HepG2 (cell line): Measurements from ENCODE around the gene C1orf50. TPM values are rescaled to one million over a fixed set of nuclear protein-coding genes. Genes with fewer than 3 reads are reported as not detected.

ENCODE experiments used
- ATAC-seq: fragments of 200-7000 bp; cut with Tn5 transposase; 3 replicates; pipeline ENCODE4 v1.9.1; 2020; ENCODE audit warnings: mild to moderate bottlenecking, moderate library complexity
- BruUV-seq: library from RNA; stranded (reverse); fragments of 400-500 nt; replicated peaks from 2 replicates; lab custom pipeline; 2021; lab: Mats Ljungman, UMichigan
- CTCF ChIA-PET: fragments of 300-600 bp; formaldehyde crosslinking; extraction: SDS; loops from one replicate; lab custom pipeline; 2021; ENCODE audit warnings: low total read pairs, inconsistent platforms, low intra/inter-chr PET ratio; lab: Yijun Ruan, JAX
- POLR2A ChIA-PET: fragments of 350-600 bp; sonication (Branson Sonifier 250); formaldehyde crosslinking; loops from one replicate; lab custom pipeline; 2020; ENCODE audit warnings: antibody characterized with exemption, inconsistent platforms; lab: Yijun Ruan, JAX
- DNase-seq: peaks from one replicate; pipeline ENCODE4 v3.0.0-alpha.2; 2015; ENCODE audit warnings: low spot score
- FAIRE-seq: peaks from 3 replicates; lab custom pipeline; 2011; peaks lifted over from hg19 to GRCh38; lab: Jason Lieb, UNC
- H2AFZ ChIP-seq: one replicate; pipeline ENCODE4 v1.6.1; 2011; ENCODE audit warnings: low read length, inconsistent platforms
- H3K27ac ChIP-seq: fragments of 300-600 bp; 3 replicates; pipeline ENCODE4 v1.8.0; 2011; ENCODE audit warnings: mixed run types, mild to moderate bottlenecking, mixed read lengths, low read length, inconsistent platforms; ENCODE audit not compliant: insufficient read depth; ENCODE audit errors: extremely low read length
- H3K27me3 ChIP-seq, 2 experiments: fragments of 200-600 bp in 1 of 2; 2 replicates in 1 of 2; 3 replicates in 1 of 2; pipeline versions ENCODE4 v1.6.0 to v1.8.0; 2011; ENCODE audit warnings: low read length in 2 of 2, mild to moderate bottlenecking in 2 of 2, moderate library complexity in 2 of 2, inconsistent platforms in 1 of 2; ENCODE audit not compliant: insufficient read depth in 2 of 2, control insufficient read depth in 1 of 2
- H3K36me3 ChIP-seq, 2 experiments: fragments of 200-600 bp in 1 of 2; replicated peaks in 1 of 2; 2 replicates in 1 of 2; 3 replicates in 1 of 2; pipeline versions ENCODE4 v1.5.1 to v1.8.0; 2011; ENCODE audit warnings: low read length in 2 of 2, inconsistent platforms in 1 of 2; ENCODE audit not compliant: insufficient read depth in 2 of 2, control insufficient read depth in 1 of 2
- H3K4me1 ChIP-seq: 2 replicates; pipeline ENCODE4 v1.5.1; 2012; ENCODE audit warnings: low read length, inconsistent platforms; ENCODE audit not compliant: insufficient read depth
- H3K4me2 ChIP-seq: 2 replicates; pipeline ENCODE4 v1.6.0; 2011; ENCODE audit warnings: low read depth, low read length, inconsistent platforms
- H3K4me3 ChIP-seq, 3 experiments: fragments of 200-600 bp in 1 of 3; sonication (generic), shearing (Covaris generic) in 1 of 3; replicated peaks in 1 of 3; 2 replicates each; pipeline ENCODE4 v1.5.1; 2011 to 2016; ENCODE audit warnings: low read length in 3 of 3, inconsistent platforms in 2 of 3, low read depth in 2 of 3, mild to moderate bottlenecking in 2 of 3, control low read depth in 1 of 3, mixed read lengths in 1 of 3; ENCODE audit not compliant: insufficient read depth in 1 of 3
- H3K79me2 ChIP-seq: one replicate; pipeline ENCODE4 v1.6.1; 2011; ENCODE audit warnings: low read length, inconsistent platforms; ENCODE audit not compliant: insufficient read depth
- H3K9ac ChIP-seq: 2 replicates; pipeline ENCODE4 v1.6.0; 2011; ENCODE audit warnings: mild to moderate bottlenecking, low read depth, low read length, inconsistent platforms; ENCODE audit not compliant: insufficient read depth
- H3K9me3 ChIP-seq: 2 replicates; pipeline ENCODE4 v1.5.1; 2012; ENCODE audit warnings: mild to moderate bottlenecking, low read length
- H4K20me1 ChIP-seq: 2 replicates; pipeline ENCODE4 v1.6.0; 2011; ENCODE audit warnings: inconsistent platforms, mild to moderate bottlenecking, low read length, moderate library complexity; ENCODE audit not compliant: insufficient read depth
- CENPX ChIP-seq: sonication (generic); formaldehyde crosslinking; IDR thresholded peaks from 2 replicates; pipeline ENCODE4 v1.9.0; 2021; ENCODE audit warnings: mild to moderate bottlenecking, missing genetic modification reagents, moderate library complexity
- DPF2 ChIP-seq: sonication (generic); formaldehyde crosslinking; IDR thresholded peaks from 2 replicates; pipeline ENCODE4 v1.4.0; 2020; ENCODE audit warnings: mild to moderate bottlenecking, low read depth, missing genetic modification reagents, borderline replicate concordance
- MED1 ChIP-seq: sonication (generic); formaldehyde crosslinking; IDR thresholded peaks from 2 replicates; pipeline ENCODE4 v1.4.0; 2020; ENCODE audit warnings: missing genetic modification reagents
- MTF1 ChIP-seq: sonication (generic); formaldehyde crosslinking; IDR thresholded peaks from 2 replicates; pipeline ENCODE4 v1.5.0; 2020; ENCODE audit warnings: missing genetic modification reagents
- THAP9 ChIP-seq: sonication (generic); formaldehyde crosslinking; IDR thresholded peaks from 2 replicates; pipeline ENCODE4; 2020; ENCODE audit warnings: missing genetic modification reagents, mild to moderate bottlenecking, borderline replicate concordance
- ZNF124 ChIP-seq: sonication (generic); formaldehyde crosslinking; IDR thresholded peaks from 2 replicates; pipeline ENCODE4 v1.4.0; 2020; ENCODE audit warnings: missing genetic modification reagents
- ZNF30 ChIP-seq: sonication (generic); formaldehyde crosslinking; IDR thresholded peaks from 2 replicates; pipeline ENCODE4 v1.5.0; 2020; ENCODE audit warnings: mild to moderate bottlenecking, missing genetic modification reagents
- ZNF33A ChIP-seq: sonication (generic); formaldehyde crosslinking; IDR thresholded peaks from 2 replicates; pipeline ENCODE4 v1.5.1; 2020; ENCODE audit warnings: missing genetic modification reagents, mild to moderate bottlenecking, moderate library complexity, borderline replicate concordance
- ZNF558 ChIP-seq: sonication (generic); formaldehyde crosslinking; IDR thresholded peaks from 2 replicates; pipeline ENCODE4 v1.9.0; 2022; ENCODE audit warnings: mild to moderate bottlenecking, missing genetic modification reagents, borderline replicate concordance
- ZNF879 ChIP-seq: sonication (generic); formaldehyde crosslinking; IDR thresholded peaks from 2 replicates; pipeline ENCODE4 v1.8.1; 2023; ENCODE audit warnings: missing genetic modification reagents
- WGBS: methylation state at CpG from one replicate; pipeline ENCODE4 v1.1.6; 2017; ENCODE audit warnings: low lambda C conversion rate; 5-methylcytosine and 5-hydroxymethylcytosine counted together
- in situ Hi-C: cut with HindIII; loops from 2 replicates; pipeline ENCODE4 v1.10.0; 2017; ENCODE audit warnings: low pct_unique_long_range_greater_than_20kb; ENCODE audit not compliant: extremely low pct_ligation_motif_present
- intact Hi-C: fragments of 100-400 bp; cut with micrococcal nuclease; formaldehyde crosslinking; loops from one replicate; pipeline ENCODE4 v1.10.0; 2022; ENCODE audit not compliant: unreplicated experiment
- polyA plus RNA-seq, 8 experiments: library from polyadenylated mRNA; depleted of rRNA in 3 of 8; stranded (reverse) in 7 of 8; unstranded in 1 of 8; fragments of >200 nt; fragmentation: Illumina TruSeq in 4 of 8; extraction: Trizol in 4 of 8; gene quantifications; 2 replicates each; pipeline versions ENCODE4 v1.2.1 to v1.2.3, GENCODE V29; 2011 to 2016; ENCODE audit warnings: low read depth in 4 of 8, missing spikeins in 1 of 8, mixed read lengths in 1 of 8; ENCODE audit not compliant: insufficient read depth in 1 of 8
- total RNA-seq, 5 experiments: library from RNA; depleted of rRNA; stranded (reverse); fragments of >200 nt; fragmentation: Illumina TruSeq; extraction: Trizol; gene quantifications; 2 replicates each; pipeline ENCODE4 v1.2.3, GENCODE V29; 2016; ENCODE audit warnings: low read depth in 1 of 5
- TF ChIP-seq, protein P1 (sequence below): IDR thresholded peaks from 2 replicates; pipeline ENCODE4 v1.6.1; 2016; ENCODE audit warnings: missing compliant biosample characterization, missing genetic modification reagents, borderline replicate concordance

Gene C1orf50
- total and polyA plus RNA-seq, 2 of the 13 experiments (the other 11 are each of a cell fraction or from before 2014, with no cell fraction given), result 4.3 to 4.8 TPM

- H3K79me2 ChIP-seq, result peaks cover 66% of the 10 kb centered on the region
- H3K4me3 ChIP-seq, result no peak overlapping the region
- no peak overlapping the region for H3K4me2 ChIP-seq
- 97% methylated on average over 3 of the region's 3 CpGs for WGBS
- no peak overlapping the region for H3K27ac ChIP-seq
- ATAC-seq, result no peak
- peaks cover 38% of the 10 kb centered on the region for H3K4me1 ChIP-seq
- H4K20me1 ChIP-seq, result no peaks in the 10 kb centered on the region
- BruUV-seq, result no TSS peak
- no peaks in the 10 kb centered on the region for H3K9me3 ChIP-seq
- POLR2A ChIA-PET, result no interaction called here
- intact Hi-C loops, result loop anchor here (5.0 kb wide), 1 partner anchor 47 kb away; the partner anchor contains the start of genes ERMAP and SVBP
- no peak overlapping the region for H2AFZ ChIP-seq
- peaks cover 0 to 4% of the 10 kb centered on the region in 2 experiments; a peak in 1 of 5 replicates for H3K27me3 ChIP-seq
- H3K36me3 ChIP-seq, result peaks cover 5 to 22% of the 10 kb centered on the region in 2 experiments
- TF ChIP-seq ZNF124 (CRISPR knock-in tag) (no peak), ZNF33A (CRISPR knock-in tag) (no peak), ZNF558 (CRISPR knock-in tag) (no peak), DPF2 (CRISPR knock-in tag) (no peak), CENPX (CRISPR knock-in tag) (no peak), MED1 (CRISPR knock-in tag) (no peak), THAP9 (CRISPR knock-in tag) (no peak), MTF1 (CRISPR knock-in tag) (no peak), ZNF30 (CRISPR knock-in tag) (no peak), ZNF879 (no peak)
- TF ChIP-seq, protein P1, sequence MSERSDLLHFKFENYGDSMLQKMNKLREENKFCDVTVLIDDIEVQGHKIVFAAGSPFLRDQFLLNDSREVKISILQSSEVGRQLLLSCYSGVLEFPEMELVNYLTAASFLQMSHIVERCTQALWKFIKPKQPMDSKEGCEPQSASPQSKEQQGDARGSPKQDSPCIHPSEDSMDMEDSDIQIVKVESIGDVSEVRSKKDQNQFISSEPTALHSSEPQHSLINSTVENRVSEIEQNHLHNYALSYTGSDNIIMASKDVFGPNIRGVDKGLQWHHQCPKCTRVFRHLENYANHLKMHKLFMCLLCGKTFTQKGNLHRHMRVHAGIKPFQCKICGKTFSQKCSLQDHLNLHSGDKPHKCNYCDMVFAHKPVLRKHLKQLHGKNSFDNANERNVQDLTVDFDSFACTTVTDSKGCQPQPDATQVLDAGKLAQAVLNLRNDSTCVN, result no peak
- TF ChIP-seq, all 625 proteins: peak for 0
- no peak for DNase-seq
- CTCF ChIA-PET, result no interaction called here
- no peak overlapping the region for H3K9ac ChIP-seq
- no peak for FAIRE-seq
- in situ Hi-C loops, result no loop called here
Observed at GRCh38 chr1:42769811-42770210, 2.8 kb downstream of the C1orf50 start.
